ENCODE results near the gene ABCC1.
"Not testable (repeated sequence)": the region's sequence is repeated elsewhere in the genome, so short reads cannot be mapped to it uniquely, and the experiment has no call there.

Gene ABCC1

GRCh38 chr16:16143931-16144330, 194.5 kb downstream of the ABCC1 start:
- DNase-seq = no peak

- DNase-seq = no peak
Observed at GRCh38 chr16:16144416-16144815, 195.0 kb downstream of the ABCC1 start.

- no peak for DNase-seq
Observed at GRCh38 chr16:16145286-16145685, 195.9 kb downstream of the ABCC1 start.

- no peak for DNase-seq
Observed at GRCh38 chr16:16146380-16147315, 197.2 kb downstream of the ABCC1 start.

GRCh38 chr16:16147316-16147999, 198.0 kb downstream of the ABCC1 start:
- DNase-seq = no peak

- DNase-seq = not testable (repeated sequence)
Observed at GRCh38 chr16:16148000-16148599, 198.7 kb downstream of the ABCC1 start.

- DNase-seq = no peak
Observed at GRCh38 chr16:16148755-16149154, 199.3 kb downstream of the ABCC1 start.

GRCh38 chr16:16149710-16150116, 200.3 kb downstream of the ABCC1 start:
- no peak for DNase-seq

- DNase-seq = no peak
Observed at GRCh38 chr16:16150117-16150877, 200.9 kb downstream of the ABCC1 start.

GRCh38 chr16:16150878-16151152, 201.4 kb downstream of the ABCC1 start:
- no peak for DNase-seq

GRCh38 chr16:16151315-16151714, 201.9 kb downstream of the ABCC1 start:
- no peak for DNase-seq

- not testable (repeated sequence) for DNase-seq
Observed at GRCh38 chr16:16153000-16153399, 203.6 kb downstream of the ABCC1 start.

- no peak for DNase-seq
Observed at GRCh38 chr16:16154281-16154951, 205.0 kb downstream of the ABCC1 start.

- no peak for DNase-seq
Observed at GRCh38 chr16:16155234-16155633, 205.8 kb downstream of the ABCC1 start.

GRCh38 chr16:16157166-16157565, 207.8 kb downstream of the ABCC1 start:
- DNase-seq = no peak

- no peak for DNase-seq
Observed at GRCh38 chr16:16158082-16158658, 208.8 kb downstream of the ABCC1 start.

GRCh38 chr16:16158741-16159374, 209.4 kb downstream of the ABCC1 start:
- DNase-seq = no peak

- no peak for DNase-seq
Observed at GRCh38 chr16:16159662-16160061, 210.2 kb downstream of the ABCC1 start.

GRCh38 chr16:16161319-16161718, 211.9 kb downstream of the ABCC1 start:
- DNase-seq = no peak

- not testable (repeated sequence) for DNase-seq
Observed at GRCh38 chr16:16161840-16162239, 212.4 kb downstream of the ABCC1 start.

GRCh38 chr16:16162591-16162990, 213.2 kb downstream of the ABCC1 start:
- DNase-seq = no peak

GRCh38 chr16:16163109-16163508, 213.7 kb downstream of the ABCC1 start:
- no peak for DNase-seq

Data from NCI-H1436 (cell line).